GM18909 (cell line): Measurements from ENCODE around the gene LGALS13.

Source experiments
- ATAC-seq: cut with Tn5 transposase; IDR thresholded peaks from one replicate; pipeline ENCODE4 v1.9.1; 2021; ENCODE audit warnings: mild to moderate bottlenecking; ENCODE audit not compliant: unreplicated experiment, poor library complexity

Gene LGALS13, protein sequence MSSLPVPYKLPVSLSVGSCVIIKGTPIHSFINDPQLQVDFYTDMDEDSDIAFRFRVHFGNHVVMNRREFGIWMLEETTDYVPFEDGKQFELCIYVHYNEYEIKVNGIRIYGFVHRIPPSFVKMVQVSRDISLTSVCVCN

DNA sequence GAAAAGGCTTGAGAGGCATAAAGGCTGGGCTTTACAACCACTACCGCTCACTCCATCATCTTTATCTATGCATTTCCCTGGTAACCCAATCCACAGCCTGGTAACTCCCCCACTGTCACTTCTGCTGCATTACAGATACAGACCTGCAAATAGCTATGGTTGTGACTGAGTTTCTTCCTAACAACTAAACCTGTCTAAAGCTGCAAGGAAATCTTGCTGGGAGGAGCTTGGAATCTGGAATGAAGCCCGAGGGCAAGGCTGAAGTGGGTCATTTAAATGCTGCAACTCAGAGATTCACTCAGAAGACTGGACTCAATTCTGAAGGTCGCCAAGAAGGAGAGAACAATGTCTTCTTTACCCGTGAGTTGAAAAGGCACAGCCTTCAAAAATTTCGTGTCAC, at the start of gene LGALS13:
Gene LGALS13, plus strand, starts transcription at position 301 of the 400 bp plus-strand sequence. Its CDS starts 45 bp downstream, at position 346.
- ATAC-seq = no peak

DNA sequence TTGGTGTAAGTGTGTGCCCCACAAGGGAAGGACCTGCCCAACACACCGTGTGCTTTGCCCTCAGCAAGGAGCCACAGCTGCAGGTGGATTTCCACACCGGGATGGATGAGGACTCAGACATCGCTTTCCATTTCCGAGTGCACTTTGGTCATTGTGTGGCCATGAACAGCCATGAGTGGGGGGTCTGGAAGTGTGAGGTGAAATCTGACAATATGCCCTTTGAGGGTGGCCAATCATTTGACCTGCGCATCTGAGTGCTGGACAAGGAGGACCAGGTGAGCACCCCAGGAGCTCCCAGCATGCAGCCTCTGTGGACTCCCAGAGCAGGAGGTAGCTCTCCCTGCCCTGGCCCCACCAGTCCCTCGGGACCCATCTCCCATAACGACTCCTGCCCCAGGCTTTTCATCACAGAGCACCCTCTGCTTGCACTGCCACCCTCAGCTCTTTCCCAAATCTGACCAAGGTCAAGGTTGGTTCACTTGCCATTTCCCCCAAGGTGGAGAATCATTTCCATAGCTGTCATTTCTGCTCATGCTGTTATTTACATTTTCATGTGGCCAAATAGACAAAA, 49.2 kb upstream of the LGALS13 start:
- ATAC-seq = no peak

DNA sequence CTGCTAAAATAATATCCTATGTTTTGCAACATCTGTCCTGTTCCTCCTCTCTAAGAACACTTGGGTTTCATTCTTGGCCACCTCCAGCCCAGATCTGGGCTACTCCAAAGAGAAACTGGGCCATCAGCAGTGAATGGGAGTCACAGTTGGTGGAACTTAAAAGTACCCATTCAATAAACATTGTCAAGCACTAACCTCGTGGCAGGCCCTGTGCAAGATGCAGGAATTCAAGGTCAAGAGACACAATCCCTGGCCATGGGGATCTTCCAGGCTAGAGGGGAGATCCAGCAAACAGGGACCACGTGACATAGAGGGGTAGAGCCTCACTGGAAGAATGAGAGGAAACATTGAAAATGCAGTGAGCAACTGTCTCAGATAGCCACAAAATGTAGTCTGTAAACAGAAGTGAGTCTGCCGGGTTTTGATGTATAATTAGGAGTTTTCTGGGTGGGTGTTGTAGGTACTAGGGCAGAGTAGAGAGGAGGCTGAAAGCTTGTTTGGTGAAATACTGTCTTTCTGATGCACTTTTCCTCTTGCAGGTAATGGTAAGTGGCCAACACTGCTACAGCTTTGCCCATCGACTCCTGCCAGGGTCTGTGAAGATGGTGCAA, 47.5 kb upstream of the LGALS13 start:
- ATAC-seq = no peak

DNA sequence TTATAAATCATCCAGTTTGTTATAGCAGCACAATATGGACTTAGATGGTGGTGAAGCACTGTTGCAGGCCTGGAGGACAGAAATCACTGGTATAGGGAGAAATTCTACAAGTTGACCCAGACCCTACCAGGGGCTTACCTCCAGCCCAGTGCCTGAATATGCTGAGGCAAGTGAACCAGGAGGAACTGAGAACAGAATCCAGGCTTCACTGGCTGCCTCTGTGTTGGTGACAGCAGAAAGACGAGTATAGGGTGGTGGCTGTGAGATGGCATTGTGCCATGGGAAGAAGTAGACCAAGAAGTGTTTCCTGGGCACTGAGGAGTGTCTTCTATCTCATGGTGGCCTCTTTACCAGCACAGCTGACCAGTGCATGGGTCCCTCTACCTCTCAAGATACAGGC, 46.4 kb upstream of the LGALS13 start:
- ATAC-seq = no peak

DNA sequence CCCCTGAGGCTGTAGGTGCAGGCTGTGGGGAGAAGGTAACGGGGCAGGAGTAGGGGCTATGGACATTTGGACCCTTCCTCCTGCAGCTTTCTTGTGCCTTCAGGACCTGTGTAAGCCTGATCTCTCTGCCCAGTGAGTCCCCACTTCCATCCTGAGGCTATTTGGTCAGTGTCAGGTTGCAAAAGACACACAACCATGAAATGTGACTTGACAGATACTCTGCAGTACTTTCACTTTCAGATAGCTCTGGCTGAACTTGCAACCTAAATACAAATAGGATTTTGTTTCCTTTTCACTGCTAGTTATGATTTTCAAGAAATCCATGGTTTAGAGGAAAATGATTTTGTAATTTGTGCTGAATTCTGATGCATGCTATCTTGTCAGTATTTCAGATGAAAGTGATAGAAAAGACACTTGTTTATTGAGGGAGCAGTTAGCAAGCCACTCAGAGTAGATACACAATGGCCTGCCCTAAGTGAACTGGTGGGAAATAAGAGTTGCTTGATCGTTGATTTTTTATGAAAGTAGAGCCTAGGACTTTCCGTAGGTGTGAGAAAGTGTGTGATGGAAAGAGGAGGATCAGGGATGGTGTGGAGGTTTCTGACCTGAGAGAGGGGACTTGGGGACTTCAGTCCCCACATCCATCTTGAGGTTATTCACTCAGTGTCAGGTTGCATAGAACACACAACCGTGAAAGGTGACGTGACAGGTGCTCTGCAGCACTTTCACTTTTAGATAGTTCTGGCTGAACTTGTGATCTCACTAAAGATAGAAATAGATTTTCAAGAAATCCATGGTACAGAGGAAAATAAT, 44.3 kb upstream of the LGALS13 start:
- ATAC-seq = no peak

DNA sequence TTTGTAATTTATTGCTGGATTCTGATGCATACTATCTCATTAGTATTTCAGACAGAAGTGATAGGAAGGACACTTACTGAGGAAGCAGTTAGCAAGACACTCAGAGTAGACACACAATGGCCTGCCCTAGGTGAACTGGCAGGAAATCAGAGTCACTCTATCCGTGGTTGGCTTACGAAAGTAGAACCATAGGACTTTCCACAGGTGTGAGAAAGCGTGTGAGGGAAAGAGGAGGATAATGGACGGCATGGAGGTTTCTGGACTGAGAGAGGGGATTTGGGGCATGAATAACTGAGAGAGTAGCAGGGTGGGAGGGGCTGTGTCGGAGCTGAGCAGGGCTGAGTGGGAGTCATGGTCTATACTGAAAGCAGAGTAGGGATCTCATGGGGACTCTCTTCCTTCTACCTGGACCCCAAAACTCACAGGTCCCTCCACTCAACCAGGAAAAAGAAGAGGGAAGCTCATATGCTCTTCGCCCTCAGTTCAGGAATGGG, 43.7 kb upstream of the LGALS13 start:
- no peak for ATAC-seq

DNA sequence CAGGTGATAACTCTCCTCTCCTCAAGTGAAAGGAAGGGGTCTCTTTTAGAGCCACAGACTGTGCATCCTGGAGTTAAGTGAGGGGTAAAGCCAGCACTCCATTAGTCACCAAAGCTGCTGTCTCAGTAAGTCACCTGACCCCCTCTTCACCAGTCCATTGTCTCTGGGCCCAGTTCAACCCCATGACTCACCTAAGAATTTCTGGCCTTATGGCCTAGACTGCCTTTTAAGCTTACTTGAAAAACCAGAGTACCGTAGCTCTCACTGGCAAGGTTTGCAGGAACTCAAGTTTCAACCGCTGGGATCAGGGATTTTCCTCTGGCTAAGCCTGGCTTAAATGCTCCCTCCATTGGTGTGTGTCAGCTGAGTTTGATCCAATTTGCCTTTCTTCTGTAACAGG, 38.9 kb upstream of the LGALS13 start:
- ATAC-seq = no peak

DNA sequence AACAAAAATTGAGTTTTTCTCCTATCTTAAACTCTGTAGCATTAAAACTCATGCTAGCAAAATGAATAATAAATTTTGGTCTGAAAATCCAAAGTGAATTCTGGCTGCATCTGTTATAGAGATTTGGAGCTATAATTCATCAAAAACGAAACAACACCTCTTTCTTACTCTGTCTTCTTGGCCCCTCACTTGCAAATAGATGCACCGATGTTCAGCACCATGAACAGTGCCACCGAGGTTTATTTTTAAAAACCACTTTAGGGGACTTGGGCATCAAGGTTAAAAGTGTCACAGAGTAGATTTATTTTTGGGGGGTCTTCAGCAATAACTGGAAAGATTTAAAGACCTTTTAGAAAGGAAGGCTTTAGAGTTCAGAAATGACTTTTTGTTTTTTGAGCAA, 36.3 kb upstream of the LGALS13 start:
- no peak for ATAC-seq

DNA sequence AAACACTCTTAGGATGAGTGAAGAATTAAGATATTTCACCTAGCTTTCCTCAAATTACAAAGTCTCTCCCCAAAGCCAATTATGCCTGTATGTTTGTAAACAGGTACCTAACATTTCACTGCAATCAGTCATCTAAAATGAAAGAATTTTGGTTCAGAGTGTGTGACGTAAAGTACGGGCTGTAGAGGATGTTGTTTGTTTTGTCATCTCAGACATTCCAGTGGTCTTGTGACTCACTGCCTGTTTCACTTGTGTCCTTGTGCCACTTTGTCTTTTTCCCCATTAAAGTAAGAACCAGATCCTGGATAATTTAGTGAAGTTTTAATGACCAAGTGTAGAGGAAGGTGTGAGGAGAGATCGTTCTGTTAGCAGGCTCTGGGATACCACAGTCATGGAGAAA, 33.7 kb upstream of the LGALS13 start:
- ATAC-seq = no peak

DNA sequence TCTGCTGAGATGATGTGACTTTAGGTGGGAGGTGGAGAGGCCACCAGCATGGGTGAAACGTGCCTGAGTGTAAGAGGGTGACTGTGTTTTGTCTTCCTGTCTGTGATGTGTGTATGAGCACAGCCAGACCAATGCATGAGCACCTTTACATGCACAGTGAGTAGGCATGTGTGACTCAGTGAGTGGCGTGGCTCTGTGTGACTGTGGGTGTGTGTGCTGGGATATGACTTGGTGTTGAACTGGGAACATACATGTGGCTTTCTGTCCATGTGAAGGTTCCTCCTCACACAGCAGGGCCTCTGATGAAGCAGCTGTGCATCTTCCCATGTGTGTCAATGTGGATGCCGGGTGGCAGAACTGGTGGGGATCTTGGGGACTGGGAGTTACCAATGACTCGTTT, 19.9 kb upstream of the LGALS13 start:
- no peak for ATAC-seq

DNA sequence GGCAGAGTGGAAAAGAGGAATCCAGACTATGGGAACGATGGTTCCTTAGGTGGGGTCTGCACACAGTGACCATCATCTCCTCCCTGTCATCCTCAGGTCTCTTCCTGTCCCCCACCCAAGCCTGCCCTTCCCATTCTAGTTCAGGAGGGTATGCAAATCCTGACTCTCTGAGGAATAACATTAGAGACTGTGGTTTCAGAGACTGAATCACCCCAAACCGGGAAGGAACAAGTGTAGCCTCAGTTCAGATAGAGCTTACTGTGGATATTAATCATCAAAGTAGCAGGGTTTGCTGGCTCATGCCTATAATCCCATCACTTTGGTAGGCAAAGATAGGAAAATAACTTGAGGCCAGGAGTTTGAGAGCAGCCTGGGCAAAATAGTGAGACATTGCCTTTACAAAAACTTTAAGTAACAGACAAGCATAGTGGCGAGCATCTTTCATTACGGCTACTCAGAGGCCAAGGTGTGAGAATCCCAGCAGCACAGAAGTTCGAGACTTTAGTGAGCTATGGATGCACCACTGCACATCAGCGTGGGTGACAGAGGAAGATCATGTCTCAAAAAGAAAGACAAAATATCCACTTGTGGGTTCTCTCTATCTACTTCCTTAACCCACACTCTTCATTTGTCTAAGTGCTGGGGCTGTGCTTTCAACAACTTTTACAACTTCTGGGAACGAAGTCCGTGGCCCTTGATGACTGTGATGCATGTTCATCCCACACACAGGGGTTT, 19.3 kb upstream of the LGALS13 start:
- no peak for ATAC-seq

DNA sequence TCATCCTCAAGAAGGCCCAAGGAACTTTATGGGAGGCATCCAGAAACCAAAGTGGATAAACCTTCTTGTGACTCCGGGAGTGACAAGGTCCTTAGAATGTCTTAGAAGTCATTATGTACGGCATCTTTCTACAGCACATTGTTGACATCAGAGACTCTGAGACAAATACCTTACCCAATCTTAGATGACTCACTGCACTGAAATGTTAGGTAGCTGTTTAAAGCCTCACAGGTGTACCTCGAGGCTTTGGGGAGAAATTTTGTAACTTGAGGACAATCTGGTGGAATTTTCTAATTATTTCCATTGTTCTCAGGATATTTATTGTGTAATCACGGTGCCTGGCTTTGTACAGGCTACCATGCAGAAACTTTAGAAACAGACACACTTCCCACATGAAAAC, 14.8 kb upstream of the LGALS13 start:
- ATAC-seq = no peak

DNA sequence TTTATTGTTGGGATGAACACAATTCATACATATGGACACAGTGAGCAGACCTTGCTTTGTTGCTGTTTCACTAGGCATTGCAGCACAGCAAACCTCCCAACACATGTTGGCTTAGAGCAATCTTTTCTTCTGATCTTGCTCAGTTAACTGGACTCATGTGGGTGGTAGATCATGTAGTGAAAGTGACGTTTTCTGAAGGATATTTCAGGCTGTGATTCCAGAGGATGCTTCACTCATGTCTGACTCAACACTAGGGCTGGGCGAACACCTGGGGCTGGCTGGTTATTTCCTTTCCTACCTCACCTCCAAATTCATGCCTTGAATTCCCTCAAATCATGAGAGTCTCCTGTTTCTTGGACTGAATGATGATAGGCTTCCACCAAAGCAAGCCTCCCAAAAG, 14.3 kb upstream of the LGALS13 start:
- no peak for ATAC-seq

DNA sequence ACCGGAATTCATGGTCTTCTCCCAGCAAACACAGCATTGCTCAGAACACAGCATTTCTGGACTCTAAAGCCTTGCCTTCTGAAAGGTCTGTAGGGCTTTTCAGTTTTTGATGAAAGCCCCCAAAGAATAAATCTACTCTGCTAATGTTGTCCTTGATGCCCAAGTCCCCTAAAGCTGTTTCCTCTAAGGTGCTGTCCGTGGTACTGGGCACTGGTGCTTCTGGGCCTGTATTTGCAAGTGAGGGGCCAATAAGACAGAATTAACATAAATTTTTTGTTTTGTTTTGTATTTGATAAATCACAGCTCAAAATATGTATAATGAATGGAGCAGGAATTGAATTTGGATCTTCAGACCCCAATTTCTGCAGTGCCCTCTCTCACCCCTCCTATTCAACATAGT, 12.1 kb upstream of the LGALS13 start:
- ATAC-seq = no peak

DNA sequence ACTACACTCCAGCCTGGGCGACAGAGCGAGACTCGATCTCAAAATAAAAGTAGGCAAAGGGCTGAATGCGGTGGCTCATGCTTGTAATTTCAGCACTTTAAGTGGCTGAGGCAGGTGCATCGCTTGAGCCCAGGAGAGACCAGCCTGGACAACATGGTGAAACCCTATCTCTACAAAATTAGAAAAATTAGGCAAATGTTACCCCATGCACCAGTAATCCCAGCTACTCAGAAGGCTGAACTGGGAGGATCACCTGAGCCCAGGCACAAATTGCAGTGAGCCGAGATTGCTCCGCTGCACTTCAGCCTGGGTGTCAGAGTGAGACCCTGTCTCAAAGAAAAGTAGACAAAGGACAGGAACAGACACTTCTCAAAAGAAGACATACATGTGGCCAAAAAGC, 9.9 kb upstream of the LGALS13 start:
- ATAC-seq = no peak

DNA sequence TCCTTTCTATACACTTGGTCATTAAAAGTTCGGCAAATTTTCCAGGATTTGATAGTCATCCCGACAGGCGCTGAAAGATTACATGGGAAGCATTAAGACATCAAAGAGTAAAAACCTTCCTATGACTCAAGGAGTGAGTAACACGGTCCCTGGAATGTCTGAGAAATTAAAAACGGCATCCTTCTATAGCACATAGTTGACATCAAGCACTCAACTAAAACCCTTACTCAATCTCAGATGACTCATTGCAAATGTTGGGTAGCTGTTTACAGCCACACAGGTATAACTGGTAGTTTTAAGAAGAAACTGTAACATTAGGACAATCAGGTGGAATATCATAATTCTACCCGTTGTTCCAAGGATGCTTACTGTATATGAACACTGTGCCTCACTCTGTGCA, 6.4 kb upstream of the LGALS13 start:
- ATAC-seq = no peak

DNA sequence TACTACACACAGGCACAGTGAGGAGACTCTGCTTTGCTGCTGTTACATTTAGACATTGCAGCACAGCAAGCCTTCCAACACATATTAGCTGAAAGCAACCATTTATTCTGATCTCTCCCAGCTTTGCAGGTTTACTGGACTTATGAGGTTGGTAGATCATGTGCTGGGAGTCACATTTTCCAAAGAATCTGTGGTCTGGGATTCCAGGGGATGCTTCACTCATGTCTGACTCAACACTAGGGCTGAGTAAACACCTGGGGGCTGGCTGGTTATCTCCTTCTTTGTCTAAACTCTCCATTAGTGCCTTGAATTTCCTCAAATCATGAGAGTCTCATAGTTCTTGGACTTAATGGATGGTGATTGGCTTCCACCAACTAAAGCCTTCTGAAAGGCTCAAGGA, 5.4 kb upstream of the LGALS13 start:
- ATAC-seq = no peak

DNA sequence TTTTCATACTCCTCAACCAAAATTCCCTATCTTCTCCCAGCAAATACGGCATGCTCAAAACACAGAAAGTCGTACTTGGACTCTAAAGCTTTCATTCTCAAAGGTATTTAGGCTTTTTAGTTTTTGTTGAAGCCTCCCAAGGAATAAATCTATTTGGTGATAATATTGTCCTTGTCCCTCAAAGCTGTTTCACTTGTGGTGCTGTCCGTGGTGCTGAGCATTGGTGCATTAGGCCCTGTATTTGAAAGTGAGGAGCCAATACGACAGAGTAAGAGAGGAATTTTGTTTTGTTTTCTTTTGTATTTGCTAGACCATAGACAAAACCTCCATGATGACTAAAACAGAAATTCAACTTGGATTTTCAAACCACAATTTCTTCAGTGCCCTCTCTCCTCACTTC, 3.2 kb upstream of the LGALS13 start:
- no peak for ATAC-seq

DNA sequence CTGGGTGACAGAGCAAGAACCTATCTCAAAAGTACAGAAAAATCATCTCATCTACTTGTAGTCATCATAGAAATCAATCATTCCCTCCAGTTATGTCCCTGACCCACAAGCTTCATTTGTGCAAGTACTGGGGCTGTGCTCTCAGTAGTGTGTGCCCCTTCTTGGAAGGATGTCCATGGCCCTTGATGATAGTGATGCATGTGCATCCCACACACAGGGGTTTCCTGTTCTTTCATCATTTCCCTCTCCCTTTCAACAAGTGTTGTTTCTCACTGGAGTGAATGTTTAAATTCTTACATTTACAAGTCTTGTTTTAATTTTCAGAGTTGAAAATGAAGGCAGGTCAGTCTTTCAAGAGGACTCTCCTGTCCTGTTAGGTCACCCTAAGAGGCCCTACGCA, 1.5 kb downstream of the LGALS13 start:
- no peak for ATAC-seq

DNA sequence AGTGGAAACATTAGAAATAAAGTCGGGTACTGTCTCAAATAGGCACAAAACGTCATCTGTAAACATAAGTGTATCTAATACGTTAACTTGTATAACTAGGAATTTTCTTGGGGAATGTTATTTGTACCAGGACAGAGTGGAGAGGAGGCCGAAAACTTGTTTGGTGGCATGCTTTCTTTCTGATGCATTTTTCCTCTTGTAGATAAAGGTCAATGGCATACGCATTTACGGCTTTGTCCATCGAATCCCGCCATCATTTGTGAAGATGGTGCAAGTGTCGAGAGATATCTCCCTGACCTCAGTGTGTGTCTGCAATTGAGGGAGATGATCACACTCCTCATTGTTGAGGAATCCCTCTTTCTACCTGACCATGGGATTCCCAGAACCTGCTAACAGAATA, 4.7 kb downstream of the LGALS13 start:
- no peak for ATAC-seq

DNA sequence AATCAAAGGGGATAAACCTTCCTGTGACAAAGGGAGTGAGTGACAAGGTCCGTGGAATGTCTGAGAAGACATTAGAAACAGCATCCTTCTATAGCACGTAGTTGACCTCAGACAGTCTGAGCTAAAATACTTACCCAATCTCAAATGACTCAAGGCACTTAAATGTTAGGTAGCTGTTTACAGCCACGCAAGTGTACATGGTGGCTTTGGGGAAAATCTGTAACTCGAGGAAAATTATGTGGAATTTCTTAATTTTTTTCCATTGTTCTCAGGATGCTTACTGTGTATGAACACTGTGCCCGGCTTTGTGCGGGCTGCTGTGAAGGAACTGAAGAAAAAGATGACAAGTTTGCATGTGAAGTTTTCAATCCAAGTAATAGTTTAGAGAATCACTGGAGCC, 5.2 kb downstream of the LGALS13 start:
- no peak for ATAC-seq
